Transverse colon (tissue), 4 donors: ENCODE data around the gene NPAS1. TPM values are rescaled to one million over a fixed set of nuclear protein-coding genes. Genes with fewer than 3 reads are reported as not detected.

Source experiments
- DNase-seq: peaks from one replicate; pipeline ENCODE4 v3.0.0-alpha.2; 2019
- H3K27ac ChIP-seq, 4 donors: fragments of 200-600 bp; sonication (generic); 2 replicates each; pipeline ENCODE4 v1.5.1; 2016 to 2018; ENCODE audit warnings: inconsistent platforms in 4 of 4
- H3K27me3 ChIP-seq: fragments of 200-600 bp; sonication (generic); 2 replicates; pipeline ENCODE4 v1.5.1; 2017; ENCODE audit warnings: inconsistent platforms
- H3K36me3 ChIP-seq, 4 donors: fragments of 200-600 bp; sonication (generic); 2 replicates each; pipeline ENCODE4 v1.5.1; 2017 to 2019; ENCODE audit warnings: inconsistent platforms in 4 of 4
- H3K4me1 ChIP-seq, 4 donors: fragments of 200-600 bp; sonication (generic); 2 replicates each; pipeline ENCODE4 v1.5.1; 2017 to 2020; ENCODE audit warnings: inconsistent platforms in 4 of 4
- H3K4me3 ChIP-seq, 4 donors: fragments of 200-600 bp; sonication (generic); 1 replicate in 1 of 4; 2 replicates in 3 of 4; pipeline versions ENCODE4 v1.5.1 to v1.6.1; 2017 to 2019; ENCODE audit warnings: inconsistent platforms in 4 of 4
- H3K9me3 ChIP-seq, 2 donors: fragments of 200-600 bp; sonication (generic); 2 replicates each; pipeline ENCODE4 v1.5.1; 2017 to 2019; ENCODE audit warnings: inconsistent platforms in 2 of 2
- CTCF ChIP-seq, 5 experiments: fragments of 200-600 bp in 3 of 5; fragments of 450-650 bp in 2 of 5; sonication (generic) in 3 of 5; IDR thresholded peaks; 1 replicate in 2 of 5; 2 replicates in 3 of 5; pipeline ENCODE4 v1.5.1; 2016 to 2017; ENCODE audit warnings: antibody characterized with exemption in 5 of 5, inconsistent platforms in 3 of 5, mild to moderate bottlenecking in 2 of 5, moderate library complexity in 1 of 5
- EP300 ChIP-seq: sonication (generic); formaldehyde crosslinking; IDR thresholded peaks from one replicate; pipeline ENCODE4 v1.6.1; 2017; ENCODE audit warnings: antibody characterized with exemption, low read depth
- POLR2A ChIP-seq: fragments of 450-650 bp; IDR thresholded peaks from one replicate; pipeline ENCODE4 v1.6.1; 2016; ENCODE audit warnings: antibody characterized with exemption, mild to moderate bottlenecking, moderate library complexity
- POLR2AphosphoS5 ChIP-seq, 3 donors: sonication (generic); formaldehyde crosslinking; IDR thresholded peaks; one replicate each; pipeline ENCODE4 v1.6.1; 2016; ENCODE audit warnings: antibody characterized with exemption in 3 of 3
- whole genome bisulfite sequencing, 2 donors: methylation state at CpG; one replicate each; pipeline ENCODE4 v1.1.5; 2018; ENCODE audit warnings: low coverage in 1 of 2; 5-methylcytosine and 5-hydroxymethylcytosine counted together
- in situ Hi-C, 4 donors: fragments of 200-750 bp; cut with MboI; loops; one replicate each; pipeline versions ENCODE4 v1.15.0 to v1.15.1; 2017; ENCODE audit warnings: low sequenced_read_pairs in 3 of 4, low pct_ligation_motif_present in 1 of 4, low pct_unique_long_range_greater_than_20kb in 1 of 4
- intact Hi-C: fragments of 100-400 bp; cut with DNase I; formaldehyde crosslinking; loops from one replicate; pipeline ENCODE4 v1.15.1; 2023; ENCODE audit warnings: low total_unique reads
- total RNA-seq, 4 donors: library from RNA; depleted of rRNA; stranded (reverse); fragments of >200 nt; gene quantifications; one replicate each; pipeline ENCODE4 v1.1.0, GENCODE V29; 2016

NPAS1 gene
- total RNA-seq, 4 donors from 2014 or later: 0.55 to 0.79 TPM; not detected in 2

GRCh38 chr19:46999377-46999776, 20.3 kb upstream of the NPAS1 start:
- no peak for DNase-seq
- peaks cover 0 to 6% (median 4%) of the 10 kb centered on the region in 4 donors for H3K4me1 ChIP-seq
- intact Hi-C loops (no loop called here), in situ Hi-C loops (loop anchor here in 1 of 4 donors (25.0 kb wide), 1 partner anchor 237 kb away; no protein-coding TSS in a partner anchor)
- H3K36me3 ChIP-seq: peaks cover 0 to 20% (median 5%) of the 10 kb centered on the region in 4 donors
- H3K9me3 ChIP-seq: no peaks in the 10 kb centered on the region
- H3K27ac ChIP-seq: no peak overlapping the region
- TF ChIP-seq EP300: no peak
- no peak for TF ChIP-seq POLR2AphosphoS5 (IDR thresholded peaks at IDR 0.05)
- TF ChIP-seq CTCF (IDR thresholded peaks at IDR 0.05): no peak
- no peak for TF ChIP-seq POLR2A
- 93% methylated on average over 7 of the region's 7 CpGs; no CpG with 5 or more reads in 1 of the 2 donors for WGBS, 2 donors
- H3K4me3 ChIP-seq: no peak overlapping the region
- H3K27me3 ChIP-seq: peaks cover 11% of the 10 kb centered on the region

GRCh38 chr19:46999878-47000277, 19.8 kb upstream of the NPAS1 start:
- H3K36me3 ChIP-seq: peaks cover 0 to 20% (median 5%) of the 10 kb centered on the region in 4 donors
- intact Hi-C loops: no loop called here
- H3K27ac ChIP-seq: no peak overlapping the region
- H3K27me3 ChIP-seq: peaks cover 14% of the 10 kb centered on the region
- no peak for TF ChIP-seq EP300
- no peak for TF ChIP-seq CTCF (IDR thresholded peaks at IDR 0.05)
- TF ChIP-seq POLR2AphosphoS5 (IDR thresholded peaks at IDR 0.05): no peak
- no peak for TF ChIP-seq POLR2A
- H3K9me3 ChIP-seq: no peaks in the 10 kb centered on the region
- 94% methylated on average over 12 of the region's 14 CpGs; no CpG with 5 or more reads in 1 of the 2 donors for WGBS, 2 donors
- in situ Hi-C loops: loop anchor here in 1 of 4 donors (25.0 kb wide), 1 partner anchor 238 kb away; no protein-coding TSS in a partner anchor
- H3K4me3 ChIP-seq: no peak overlapping the region
- peaks cover 0 to 6% (median 4%) of the 10 kb centered on the region in 4 donors for H3K4me1 ChIP-seq
- no peak for DNase-seq

- TF ChIP-seq CTCF (IDR thresholded peaks at IDR 0.05) (no peak), POLR2AphosphoS5 (IDR thresholded peaks at IDR 0.05) (no peak), POLR2A (no peak)
- Histone ChIP-seq H3K36me3 (peaks cover 0 to 20% (median 5%) of the 10 kb centered on the region in 4 donors), H3K9me3 (no peaks in the 10 kb centered on the region), H3K27me3 (peaks cover 19% of the 10 kb centered on the region), H3K4me3 (no peak overlapping the region), H3K27ac (no peak overlapping the region), H3K4me1 (peaks cover 0 to 6% (median 4%) of the 10 kb centered on the region in 4 donors)
- DNase-seq: no peak
- intact Hi-C loops (no loop called here), in situ Hi-C loops (no loop called here)
- 97% methylated on average over 18 of the region's 18 CpGs; no CpG with 5 or more reads in 1 of the 2 donors for WGBS, 2 donors
These were observed 19.3 kb upstream of the NPAS1 start for GRCh38 chr19:47000373-47000772.

GRCh38 chr19:47001584-47001983, 18.1 kb upstream of the NPAS1 start:
- TF ChIP-seq POLR2A (no peak), CTCF (IDR thresholded peaks at IDR 0.05) (no peak), EP300 (no peak)
- no peaks in the 10 kb centered on the region for H3K9me3 ChIP-seq
- no peak overlapping the region for H3K4me3 ChIP-seq
- peaks cover 0 to 6% (median 4%) of the 10 kb centered on the region in 4 donors for H3K4me1 ChIP-seq
- WGBS, 2 donors: 83% methylated on average over 11 of the region's 11 CpGs; no CpG with 5 or more reads in 1 of the 2 donors
- in situ Hi-C loops (no loop called here), intact Hi-C loops (no loop called here)
- DNase-seq: no peak
- H3K27ac ChIP-seq: no peak overlapping the region
- H3K36me3 ChIP-seq: peaks cover 0 to 20% (median 5%) of the 10 kb centered on the region in 4 donors
- H3K27me3 ChIP-seq: peaks cover 19% of the 10 kb centered on the region
